Testis (tissue), 3 donors: ENCODE measurements around the gene TMA7B. TPM values are rescaled to one million over a fixed set of nuclear protein-coding genes. Genes with fewer than 3 reads are reported as not detected.
"Not testable (repeated sequence)": the region's sequence is repeated elsewhere in the genome, so short reads cannot be mapped to it uniquely, and the experiment has no call there.

Experiments
- DNase-seq: peaks from one replicate; pipeline ENCODE4 v3.0.0-alpha.2; 2019
- H3K27ac ChIP-seq, 2 donors: fragments of 200-600 bp; sonication (generic); one replicate each; pipeline ENCODE4 v1.5.1; 2019
- H3K27me3 ChIP-seq: fragments of 200-600 bp; sonication (generic); one replicate; pipeline ENCODE4 v1.5.1; 2019
- H3K36me3 ChIP-seq: fragments of 200-600 bp; sonication (generic); one replicate; pipeline ENCODE4 v1.5.1; 2017; ENCODE audit warnings: low read depth; ENCODE audit errors: missing control alignments
- H3K4me1 ChIP-seq: fragments of 200-600 bp; sonication (generic); one replicate; pipeline ENCODE4 v1.5.1; 2019
- H3K4me3 ChIP-seq, 2 donors: fragments of 200-600 bp; sonication (generic); one replicate each; pipeline ENCODE4 v1.5.1; 2017 to 2019
- H3K9me3 ChIP-seq: fragments of 200-600 bp; sonication (generic); one replicate; pipeline ENCODE4 v1.5.1; 2017
- CTCF ChIP-seq, 3 experiments: fragments of 450-650 bp in 2 of 3; fragments of 200-600 bp in 1 of 3; sonication (generic) in 1 of 3; IDR thresholded peaks; one replicate each; pipeline ENCODE4 v1.5.1; 2016 to 2019; ENCODE audit warnings: antibody characterized with exemption in 3 of 3, mild to moderate bottlenecking in 2 of 3, moderate library complexity in 1 of 3
- POLR2A ChIP-seq: fragments of 450-650 bp; IDR thresholded peaks from one replicate; pipeline ENCODE4 v1.6.1; 2017; ENCODE audit warnings: antibody characterized with exemption, mild to moderate bottlenecking, moderate library complexity
- WGBS, 2 donors: methylation state at CpG; one replicate each; pipeline ENCODE4 v1.1.5; 2018; 5-methylcytosine and 5-hydroxymethylcytosine counted together
- intact Hi-C: fragments of 100-400 bp; cut with DNase I; formaldehyde crosslinking; loops from one replicate; pipeline ENCODE4 v1.15.1; 2023; ENCODE audit warnings: low total_unique reads
- polyA plus RNA-seq: library from polyadenylated mRNA; stranded (reverse); fragments of 350-450 nt; fragmentation: Illumina TruSeq; extraction: RNeasy Lipid Tissue Mini Kit (QIAGEN cat#74804); gene quantifications from one replicate; pipeline ENCODE4 v1.2.3, GENCODE V29; 2014; ENCODE audit warnings: low read depth, low replicate concordance; ENCODE audit not compliant: insufficient read depth
- total RNA-seq, 2 donors: library from RNA; depleted of rRNA; stranded (reverse); fragments of >200 nt; gene quantifications; one replicate each; pipeline ENCODE4 v1.2.3, GENCODE V29; 2016

Gene TMA7B
- total and polyA plus RNA-seq, 3 donors from 2014 or later = 0.43 to 0.47 TPM; not detected in 1

- no peak for DNase-seq
- TF ChIP-seq POLR2A (no peak), CTCF (IDR thresholded peaks at IDR 0.05) (no peak)
These were observed 29.4 kb downstream of the TMA7B start for GRCh38 chr22:39989633-39990032.

DNA sequence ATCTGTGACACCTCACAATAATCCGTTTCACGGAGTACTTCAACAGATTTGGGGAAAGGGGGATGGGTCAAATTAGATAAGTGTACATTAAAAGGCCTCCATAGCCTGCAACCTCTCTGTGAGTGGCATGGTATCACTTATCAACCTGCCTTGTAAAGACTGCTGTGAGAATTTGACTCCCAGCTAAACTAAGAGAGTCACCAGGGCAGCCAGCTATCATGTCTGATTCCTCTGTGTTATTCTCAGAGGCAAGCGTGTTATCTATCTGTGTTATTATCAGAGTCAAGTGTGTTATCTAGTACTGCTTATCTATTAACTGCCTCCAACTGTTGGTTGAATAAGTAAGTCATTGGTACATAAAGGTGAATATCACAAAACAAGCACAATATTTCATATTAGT lies 30.5 kb downstream of the TMA7B start:
- H3K27me3 ChIP-seq = no peaks in the 10 kb centered on the region
- intact Hi-C loops = no loop called here
- no peak overlapping the region for H3K4me3 ChIP-seq
- WGBS, 2 donors = 84 to 85% methylated on average over 3 of the region's 3 CpGs
- no peaks in the 10 kb centered on the region for H3K9me3 ChIP-seq
- no peak overlapping the region for H3K27ac ChIP-seq
- peaks cover 4% of the 10 kb centered on the region for H3K4me1 ChIP-seq
- DNase-seq = no peak
- H3K36me3 ChIP-seq = no peaks in the 10 kb centered on the region
- TF ChIP-seq POLR2A = no peak
- TF ChIP-seq CTCF (IDR thresholded peaks at IDR 0.05) = no peak

More at GRCh38 chr22:39989633-39990032, 29.4 kb downstream of the TMA7B start:
- no peaks in the 10 kb centered on the region for H3K9me3 ChIP-seq
- no peaks in the 10 kb centered on the region for H3K27me3 ChIP-seq
- H3K27ac ChIP-seq = no peak overlapping the region
- intact Hi-C loops = no loop called here
- no peak overlapping the region for H3K4me3 ChIP-seq
- no peaks in the 10 kb centered on the region for H3K4me1 ChIP-seq
- WGBS, 2 donors = 82 to 84% methylated on average over 7 of the region's 7 CpGs
- H3K36me3 ChIP-seq = no peaks in the 10 kb centered on the region

GRCh38 chr22:39991159-39991860 lies 31.1 kb downstream of the TMA7B start:
- Histone ChIP-seq H3K4me3 (no peak overlapping the region), H3K4me1 (peaks cover 10% of the 10 kb centered on the region), H3K9me3 (no peaks in the 10 kb centered on the region), H3K27ac (no peak overlapping the region), H3K36me3 (no peaks in the 10 kb centered on the region), H3K27me3 (no peaks in the 10 kb centered on the region)
- DNase-seq = no peak
- 91 to 94% methylated on average over 9 of the region's 9 CpGs for WGBS, 2 donors
- intact Hi-C loops = no loop called here
- TF ChIP-seq POLR2A (no peak), CTCF (IDR thresholded peaks at IDR 0.05) (no peak)

GRCh38 chr22:39992088-39992826 lies 32.1 kb downstream of the TMA7B start:
- Histone ChIP-seq H3K36me3 (no peaks in the 10 kb centered on the region), H3K27me3 (no peaks in the 10 kb centered on the region), H3K4me3 (no peak overlapping the region), H3K4me1 (peaks cover 19% of the 10 kb centered on the region), H3K9me3 (no peaks in the 10 kb centered on the region), H3K27ac (no peak overlapping the region)
- TF ChIP-seq CTCF (IDR thresholded peaks at IDR 0.05) = no peak
- TF ChIP-seq POLR2A = no peak
- no peak for DNase-seq
- 71 to 74% methylated on average over 5 of the region's 5 CpGs for WGBS, 2 donors
- intact Hi-C loops = no loop called here

GRCh38 chr22:39992894-39993293 lies 32.7 kb downstream of the TMA7B start:
- H3K9me3 ChIP-seq, intact Hi-C loops, H3K4me3 ChIP-seq, DNase-seq, H3K27ac ChIP-seq, H3K27me3 ChIP-seq, H3K36me3 ChIP-seq: not testable (repeated sequence)
- peaks cover 26% of the 10 kb centered on the region for H3K4me1 ChIP-seq
- WGBS, 2 donors = 93 to 98% methylated on average over 7 of the region's 7 CpGs
